NCI-H2029 (cell line): ENCODE measurements around the gene CFAP61.

Experiments used
- DNase-seq: peaks from one replicate; lab custom pipeline; 2025; lab: John Stamatoyannopoulos, UW

Gene CFAP61

GRCh38 chr20:20037960-20038359 lies 14.4 kb upstream of the CFAP61 start:
- DNase-seq: no peak

DNA sequence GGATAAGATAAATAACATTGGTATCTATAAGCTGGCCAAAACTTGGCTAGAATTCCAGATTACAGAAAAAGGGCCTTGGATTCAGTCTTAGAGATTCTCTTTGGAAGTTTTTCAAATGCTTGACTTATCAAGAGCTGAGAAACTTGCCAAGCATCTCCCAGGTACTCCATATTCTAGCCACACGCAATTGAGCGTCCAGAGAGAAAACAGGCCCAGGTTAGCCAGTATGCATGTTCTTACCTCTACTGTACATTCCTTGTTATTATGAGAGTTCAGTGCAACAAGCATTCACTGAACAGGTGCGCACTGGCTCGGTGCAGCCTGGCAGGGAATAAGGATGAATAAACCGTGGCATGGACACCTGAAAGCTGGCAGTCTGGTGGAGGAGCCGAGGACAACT lies 13.7 kb upstream of the CFAP61 start:
- no peak for DNase-seq

DNA sequence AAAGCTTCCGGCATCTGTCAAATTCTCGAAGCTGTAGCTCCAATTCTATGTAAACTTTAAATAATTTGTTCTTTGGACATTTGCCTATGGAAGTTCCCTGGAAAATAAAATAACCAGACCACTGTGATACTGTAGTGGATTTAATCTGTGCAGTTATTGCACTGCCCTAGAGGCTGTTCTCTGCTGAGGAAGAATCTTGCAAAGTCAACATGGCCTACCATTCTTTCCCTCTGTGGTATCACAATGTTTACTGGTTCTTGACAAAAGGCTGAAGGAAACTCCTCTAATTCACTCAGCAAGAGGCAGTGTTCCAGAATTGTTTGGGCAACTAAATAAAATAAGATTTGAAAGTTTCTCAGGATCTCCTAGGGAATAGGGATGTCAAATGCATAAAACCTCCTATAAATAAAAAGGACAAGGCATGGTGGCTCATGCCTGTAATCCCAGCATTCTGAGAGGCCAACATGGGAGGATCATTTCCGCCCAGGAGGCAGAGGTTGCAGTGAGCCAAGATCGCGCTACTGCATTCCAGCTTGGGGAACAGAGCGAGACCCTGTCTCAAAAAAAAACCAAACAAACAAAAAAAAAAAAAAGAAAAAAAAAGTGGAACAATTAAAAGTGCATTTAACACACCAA lies 12.5 kb upstream of the CFAP61 start:
- no peak for DNase-seq

DNA sequence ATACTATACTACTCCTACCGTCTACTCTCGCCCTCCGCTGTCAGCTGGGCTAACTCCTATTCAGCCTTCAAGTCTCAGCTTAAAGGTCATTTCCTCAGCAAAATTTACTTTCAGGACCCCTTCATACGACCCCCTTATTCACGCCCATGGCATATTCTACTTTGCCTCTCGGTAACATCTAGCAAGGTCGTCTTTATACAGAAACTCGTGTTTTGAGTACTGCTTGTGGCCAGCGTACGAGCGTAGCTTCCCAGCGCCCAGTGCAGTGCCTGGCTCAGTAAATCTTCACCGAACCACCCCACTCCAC lies 612 bp upstream of the CFAP61 start:
- no peak for DNase-seq

- peak; percentile 29 for DNase-seq
These were observed 8.1 kb downstream of the CFAP61 start for GRCh38 chr20:20060234-20060998.

DNA sequence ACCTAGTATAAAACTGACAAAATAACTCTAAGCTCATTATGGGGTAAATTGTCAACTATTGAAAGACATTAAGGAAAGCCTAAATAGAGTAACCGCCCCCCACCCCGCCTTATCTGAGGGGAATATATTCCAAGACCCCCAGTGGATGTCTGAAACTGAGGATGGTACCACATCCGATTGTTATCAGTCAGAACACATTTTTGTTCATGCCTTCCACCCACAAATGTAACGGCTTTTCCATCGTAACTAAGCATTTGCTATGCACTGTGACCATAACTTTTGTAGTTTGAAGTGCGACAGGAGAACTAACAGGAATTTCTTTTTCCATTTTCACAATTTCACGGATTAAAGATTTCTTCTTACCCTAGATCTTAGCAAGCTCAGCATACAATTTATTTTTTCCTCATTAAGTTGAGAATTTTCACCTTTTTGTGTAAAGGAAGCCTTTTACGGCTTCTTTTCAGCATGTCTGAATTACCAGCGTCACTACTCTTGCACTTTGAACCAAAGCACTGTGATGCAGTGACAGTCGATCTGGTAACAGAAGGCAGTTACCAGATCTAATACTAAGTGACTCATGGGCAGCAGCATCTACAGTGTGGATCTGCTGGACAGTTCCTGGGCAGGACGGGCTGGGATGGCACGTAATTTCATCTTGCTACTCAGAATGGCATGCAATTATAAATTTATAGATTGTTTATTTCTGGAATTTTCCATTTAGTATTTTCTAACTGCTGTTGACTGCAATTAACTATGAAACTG lies 11.8 kb downstream of the CFAP61 start:
- no peak for DNase-seq

- no peak for DNase-seq
These were observed 13.0 kb downstream of the CFAP61 start for GRCh38 chr20:20065361-20065760.

DNA sequence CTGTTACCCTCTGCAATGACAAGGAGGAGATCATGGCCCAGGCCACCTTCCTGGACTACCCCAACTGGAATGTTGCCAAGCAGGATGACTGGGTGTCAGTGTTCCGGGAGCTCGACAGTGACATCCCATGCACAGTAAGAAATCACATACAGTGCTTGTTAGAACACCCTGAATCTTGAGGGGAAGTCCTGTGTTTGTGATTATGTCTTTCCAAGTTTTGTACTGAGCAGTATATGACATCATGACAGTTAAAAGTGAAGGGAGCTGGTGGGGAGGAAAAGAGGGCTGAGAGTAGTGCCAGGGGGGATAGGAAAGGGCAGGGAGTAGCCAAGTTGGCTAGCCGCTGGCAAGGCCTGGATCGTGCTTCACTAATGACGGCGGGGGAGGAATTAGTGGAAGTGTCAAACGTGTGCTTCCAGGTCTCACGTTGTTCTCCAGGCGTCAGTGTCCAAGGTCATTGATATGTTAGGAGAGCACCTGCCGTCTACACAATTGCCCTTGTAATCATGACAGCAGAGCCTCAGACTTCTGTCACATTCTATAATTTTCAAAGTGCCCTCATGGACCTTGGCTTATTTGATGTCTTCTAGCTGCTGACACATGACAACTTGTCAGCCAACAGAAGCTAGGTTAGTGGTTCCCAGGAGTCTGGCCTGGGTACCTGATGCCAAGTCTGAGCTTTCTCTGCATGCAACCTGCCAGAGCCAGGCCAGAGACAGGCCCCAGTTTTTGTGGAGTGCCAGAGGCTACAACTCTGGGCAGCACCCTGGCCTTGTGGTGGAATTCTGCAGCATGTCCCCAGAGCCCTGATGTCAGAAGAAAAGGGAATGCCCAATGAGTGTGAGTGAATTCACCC lies 18.8 kb downstream of the CFAP61 start:
- no peak for DNase-seq

DNA sequence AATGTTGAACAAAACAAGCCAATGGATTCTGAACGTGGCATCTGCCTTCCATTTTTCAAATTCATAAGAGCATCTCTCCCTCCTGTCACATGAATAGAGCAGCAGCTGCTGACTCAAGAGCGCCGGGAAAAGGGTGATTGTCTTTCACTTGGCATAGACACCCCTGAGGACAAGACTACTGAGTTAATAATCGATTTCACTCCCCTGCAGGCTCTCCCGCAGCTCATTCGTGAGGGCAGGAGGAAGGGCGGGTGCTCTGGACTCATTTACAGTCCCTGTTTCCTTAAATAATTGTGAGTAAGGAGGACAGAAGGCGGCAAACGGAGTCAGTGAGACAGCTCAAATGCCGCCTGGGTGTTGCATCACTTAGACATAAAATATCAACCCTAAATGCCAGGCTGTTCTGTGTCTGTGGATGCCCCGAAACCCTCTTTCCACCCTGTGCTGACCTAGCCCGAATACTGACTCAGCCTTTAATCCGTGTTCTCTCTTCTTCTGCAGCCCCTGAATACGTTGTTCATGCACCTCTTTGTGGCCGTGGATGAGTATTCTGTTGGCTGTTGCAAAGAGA lies 21.6 kb downstream of the CFAP61 start:
- peak; percentile 19 for DNase-seq

DNA sequence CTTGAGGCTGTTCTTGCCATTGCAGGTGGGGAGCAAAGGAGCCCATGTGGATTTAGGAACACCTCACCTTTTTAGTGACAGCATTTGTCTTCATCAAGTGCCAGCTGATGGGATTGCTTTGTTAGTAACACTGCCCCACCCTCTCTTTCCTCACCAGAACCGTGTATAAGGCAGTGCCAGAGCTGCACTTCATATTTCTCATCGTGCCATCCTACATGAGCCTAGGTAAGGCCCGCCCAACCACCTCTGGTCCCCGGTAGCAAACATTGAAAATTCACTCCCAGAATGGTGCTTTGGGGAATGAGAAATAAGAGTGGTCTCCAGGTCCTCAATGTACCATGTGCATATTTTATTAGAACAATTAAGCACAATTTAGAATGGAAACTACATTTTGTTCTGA lies 22.7 kb downstream of the CFAP61 start:
- no peak for DNase-seq

DNA sequence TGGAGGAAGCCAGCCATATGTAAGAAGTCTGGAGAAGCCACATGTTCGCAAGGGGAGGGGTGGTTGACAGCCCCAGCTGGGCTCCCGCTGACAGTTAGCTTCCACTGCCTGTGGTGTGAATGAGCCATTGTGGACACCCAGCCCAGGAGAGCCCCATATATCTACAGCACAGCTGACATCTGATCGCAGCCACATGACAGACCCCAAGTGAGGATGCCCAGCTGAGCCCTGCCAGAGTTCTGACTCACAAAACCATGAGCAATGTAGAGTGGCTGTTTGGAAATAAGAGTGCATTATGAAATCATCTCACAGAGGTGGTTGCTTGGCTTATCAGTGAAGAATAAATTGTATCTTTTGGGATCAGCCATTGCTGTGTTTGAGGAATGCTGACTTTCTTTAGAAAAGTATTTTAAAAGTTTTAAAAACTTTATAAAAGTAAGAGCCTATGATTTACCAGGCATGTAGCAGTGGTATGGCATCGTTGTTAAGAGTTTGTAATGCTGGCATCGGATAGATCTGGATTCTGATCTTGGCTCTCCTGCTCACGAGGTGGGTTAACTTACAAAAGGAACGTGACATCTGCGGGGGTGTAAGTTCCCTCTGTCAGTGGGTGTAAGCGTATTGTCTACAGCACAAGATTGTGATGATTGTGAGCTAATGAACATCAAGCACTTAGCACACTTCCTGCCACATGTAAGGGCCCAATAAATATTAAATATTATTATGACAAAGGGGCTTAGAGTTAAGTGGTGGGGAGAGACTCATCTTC lies 24.1 kb downstream of the CFAP61 start:
- DNase-seq: no peak

DNA sequence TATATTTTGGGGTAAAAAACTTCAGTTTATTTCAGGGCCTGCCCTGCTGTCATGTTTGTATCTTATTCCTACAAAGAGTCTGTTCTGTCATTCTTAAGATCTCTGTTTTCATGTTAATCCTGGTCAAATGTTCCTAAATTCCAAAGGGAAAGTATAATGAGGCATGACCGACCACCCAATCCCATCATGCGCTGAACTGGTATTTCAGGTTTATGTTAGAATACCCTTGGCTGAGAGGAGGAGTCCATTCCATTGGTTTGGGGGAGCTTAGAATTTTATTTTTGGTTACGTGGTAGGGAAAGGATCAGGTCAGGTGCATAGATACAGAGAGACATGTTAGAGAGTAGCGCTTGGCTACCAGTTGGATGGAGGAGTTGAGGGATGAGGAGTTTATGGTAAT lies 25.7 kb downstream of the CFAP61 start:
- no peak for DNase-seq

DNA sequence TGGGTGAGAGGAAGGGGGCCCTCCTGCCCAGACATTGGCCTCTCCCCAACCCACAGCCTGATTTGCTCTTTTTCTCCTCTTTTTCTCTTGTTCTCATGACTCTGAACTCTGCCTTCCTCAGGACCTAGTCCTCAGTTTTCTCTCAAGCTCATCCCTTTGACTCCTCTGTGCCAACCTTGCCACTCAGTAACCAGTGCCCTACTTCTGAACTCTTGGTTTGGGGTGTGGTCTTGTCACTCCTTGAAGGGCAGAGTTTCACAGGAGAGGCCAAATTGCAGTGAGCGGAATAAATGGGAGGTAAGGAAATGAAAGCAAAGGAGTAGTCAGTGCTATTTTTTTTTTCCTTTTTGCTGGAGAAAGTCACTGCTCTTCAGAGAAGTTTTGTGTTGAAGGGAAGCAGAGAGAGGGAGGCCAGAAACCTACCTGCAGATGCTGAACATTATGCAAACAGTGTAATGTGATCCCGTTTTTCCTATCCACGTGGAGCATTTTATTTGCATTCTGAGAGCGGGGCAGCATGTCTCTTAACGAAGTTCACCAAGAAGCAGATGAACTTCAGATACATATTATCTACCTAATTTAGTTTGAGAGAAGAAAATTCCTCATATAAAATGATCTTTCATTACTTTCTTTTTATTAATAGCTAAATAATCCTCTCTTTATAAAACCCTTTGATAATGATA lies 26.9 kb downstream of the CFAP61 start:
- peak; percentile 36 for DNase-seq

DNA sequence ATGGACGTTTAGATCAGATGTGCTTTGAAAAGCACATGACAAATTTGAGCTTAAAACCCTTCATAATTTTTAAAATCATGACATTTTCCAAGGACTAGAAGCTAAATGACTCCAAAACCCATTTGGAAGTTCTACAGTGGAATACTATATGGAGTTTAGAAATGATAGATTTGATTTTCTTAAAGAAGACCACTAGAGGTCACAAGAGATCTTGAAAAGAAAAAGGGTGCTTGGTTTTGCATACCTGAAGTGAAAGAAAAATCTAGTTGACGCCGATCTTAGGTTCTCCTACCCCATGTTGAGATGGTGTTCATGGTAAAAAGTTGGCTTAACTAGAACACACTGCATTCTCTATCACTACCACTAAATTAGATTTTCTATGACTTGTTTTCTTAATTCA lies 31.5 kb downstream of the CFAP61 start:
- peak; percentile 70 for DNase-seq

DNA sequence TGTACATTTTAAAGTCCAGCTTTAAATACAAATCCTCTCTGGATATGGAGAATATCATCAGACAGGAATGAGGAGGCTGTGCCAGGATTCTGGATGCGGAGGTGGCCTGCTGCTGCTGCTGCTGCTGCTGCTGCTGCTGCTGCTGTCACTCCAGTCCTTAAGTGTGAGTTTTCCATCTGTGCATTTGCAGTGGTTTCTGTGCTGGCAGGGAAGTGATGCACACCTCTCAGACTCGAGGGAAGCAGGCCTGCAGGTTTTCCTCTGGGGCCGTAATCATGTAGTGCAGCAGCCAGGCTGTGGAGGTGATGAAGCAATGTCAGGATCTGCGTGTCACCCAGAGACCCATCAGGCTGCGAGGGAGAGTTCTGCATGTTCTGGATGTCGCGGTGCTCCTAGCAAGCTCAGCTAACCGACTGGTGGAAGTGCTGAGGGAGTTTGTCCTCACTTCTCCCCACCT lies 32.0 kb downstream of the CFAP61 start:
- DNase-seq: no peak

- DNase-seq: no peak
These were observed 32.7 kb downstream of the CFAP61 start for GRCh38 chr20:20085071-20085470.

DNA sequence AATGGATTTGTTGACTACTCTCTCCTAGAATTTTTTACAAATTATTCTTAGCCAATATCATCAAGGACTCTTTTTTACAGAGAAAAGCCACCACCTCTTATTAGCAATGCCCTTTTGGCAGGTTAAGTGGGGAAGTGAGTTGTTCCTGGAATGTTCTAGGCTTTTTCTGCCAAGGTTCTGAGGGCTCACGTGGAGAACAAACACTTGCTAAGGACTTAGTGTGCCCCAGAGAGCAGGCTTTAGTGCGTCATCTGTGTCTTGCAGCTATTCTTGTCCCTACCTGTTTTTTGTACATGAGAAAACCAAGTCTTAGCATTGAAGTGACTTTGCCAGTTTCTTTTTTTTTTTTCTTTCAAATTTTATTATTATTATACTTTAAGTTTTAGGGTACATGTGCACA lies 33.5 kb downstream of the CFAP61 start:
- DNase-seq: no peak

DNA sequence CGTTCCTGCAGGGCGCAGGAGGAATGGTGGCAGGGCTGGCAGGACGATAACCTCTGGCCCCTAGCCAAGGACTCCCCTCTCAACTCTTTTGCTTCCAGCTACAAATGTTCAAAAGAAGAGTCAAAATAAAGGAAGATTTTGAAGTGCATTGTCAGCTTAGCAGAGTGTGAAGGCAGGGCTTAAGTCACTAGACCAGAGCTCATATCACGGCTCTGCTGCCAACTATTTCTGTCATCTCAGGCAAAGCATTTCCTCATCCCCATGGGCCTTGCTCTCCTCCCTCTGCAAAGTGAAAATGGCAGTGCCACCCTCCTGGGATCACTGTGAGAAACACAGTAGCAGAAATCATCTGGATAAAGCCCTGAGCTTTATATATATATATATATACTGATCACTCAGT lies 36.7 kb downstream of the CFAP61 start:
- DNase-seq: no peak

DNA sequence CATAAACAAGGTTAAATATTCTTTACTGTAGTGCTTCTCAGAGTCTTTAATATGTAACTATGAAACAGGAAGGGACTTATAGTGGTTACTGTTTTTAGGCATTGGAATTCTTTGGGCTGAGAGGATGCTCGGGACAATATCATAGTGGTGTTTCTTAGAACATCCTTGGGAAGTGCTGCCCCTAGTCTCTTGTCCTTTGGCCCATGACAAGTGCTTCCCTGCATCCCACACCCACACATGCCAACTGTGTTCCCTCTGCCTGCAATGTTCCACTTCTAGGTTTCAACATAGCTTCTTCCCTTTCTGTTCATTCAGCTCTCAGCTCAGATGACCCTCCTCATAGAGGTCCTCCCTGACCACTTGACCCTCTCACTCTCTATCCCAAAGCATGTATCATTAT lies 37.6 kb downstream of the CFAP61 start:
- no peak for DNase-seq

- no peak for DNase-seq
These were observed 40.5 kb downstream of the CFAP61 start for GRCh38 chr20:20092827-20093226.

GRCh38 chr20:20094410-20094809 lies 42.1 kb downstream of the CFAP61 start:
- no peak for DNase-seq
